GM19025 (cell line): ENCODE data around the gene MRPL55.

ENCODE experiments used
- ATAC-seq: cut with Tn5 transposase; IDR thresholded peaks from one replicate; pipeline ENCODE4 v1.9.1; 2021; ENCODE audit warnings: mild to moderate bottlenecking, low read depth, moderate library complexity; ENCODE audit not compliant: unreplicated experiment

Gene MRPL55

DNA sequence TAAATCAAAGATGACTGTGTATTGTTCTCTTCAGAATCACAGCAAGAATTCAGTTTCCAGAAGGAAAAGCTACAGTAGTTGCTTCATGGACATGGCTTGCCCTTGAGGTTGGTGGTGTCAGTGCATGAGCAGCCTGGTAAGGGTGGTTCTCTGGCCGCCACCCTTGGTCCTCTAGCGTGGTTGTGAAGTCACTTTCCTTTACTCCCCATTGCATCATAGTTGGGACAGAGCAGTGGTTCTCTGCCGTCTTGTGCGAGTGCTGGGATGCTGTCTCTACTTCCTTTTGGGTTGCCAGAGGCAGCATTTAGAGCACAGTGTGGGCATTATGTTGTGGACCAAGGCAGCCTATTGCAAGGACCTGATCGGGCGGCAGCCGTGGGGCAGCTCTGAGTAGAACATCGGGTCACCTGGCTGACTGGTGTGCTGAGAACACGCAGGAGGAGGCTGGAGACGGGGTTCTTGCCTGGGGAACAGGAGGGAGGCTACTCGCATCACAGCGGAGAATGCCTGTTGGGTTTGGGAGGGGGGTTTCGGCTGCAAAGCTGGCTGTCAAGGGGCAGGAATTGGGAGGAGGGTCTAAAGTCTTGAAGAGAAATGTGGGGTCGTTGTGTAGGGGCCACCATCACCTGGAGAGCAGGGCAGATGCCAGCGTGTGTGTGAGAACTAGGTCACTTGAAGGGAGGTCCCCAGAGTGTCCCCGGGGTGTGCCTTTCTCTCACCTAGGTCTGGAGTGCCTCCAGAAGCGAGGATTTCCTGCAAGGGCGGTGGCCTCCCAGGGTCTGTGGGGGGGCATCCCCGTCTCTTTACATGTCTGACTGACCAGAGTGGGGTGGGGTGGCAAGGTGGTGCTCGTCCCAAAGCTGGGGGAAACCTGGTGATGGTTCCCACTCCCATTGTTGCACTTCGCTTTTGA, 20.3 kb downstream of the MRPL55 start:
- ATAC-seq = no peak

DNA sequence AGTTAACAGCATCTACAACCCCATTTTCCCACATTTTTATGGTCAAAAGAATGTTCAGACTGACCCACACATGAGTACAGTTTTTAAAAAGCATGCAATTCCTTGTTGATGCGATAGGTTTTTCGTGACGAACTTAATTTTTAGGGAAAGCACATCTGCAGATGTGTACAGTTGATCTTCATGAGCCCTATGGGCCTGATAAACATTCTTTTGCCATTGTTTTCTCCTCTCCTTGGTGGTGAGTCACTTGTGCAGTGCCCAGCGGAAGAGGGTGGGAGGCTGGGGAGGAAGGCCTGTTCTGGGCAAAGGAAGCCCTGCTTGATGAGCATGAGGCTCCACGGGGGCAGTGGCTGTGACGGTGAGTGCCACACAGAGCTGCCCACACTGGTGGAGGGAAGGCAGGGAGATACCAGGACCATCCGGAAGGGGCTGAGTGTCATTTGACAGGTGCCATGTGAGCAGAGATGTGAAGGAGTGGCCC, 21.3 kb downstream of the MRPL55 start:
- no peak for ATAC-seq

DNA sequence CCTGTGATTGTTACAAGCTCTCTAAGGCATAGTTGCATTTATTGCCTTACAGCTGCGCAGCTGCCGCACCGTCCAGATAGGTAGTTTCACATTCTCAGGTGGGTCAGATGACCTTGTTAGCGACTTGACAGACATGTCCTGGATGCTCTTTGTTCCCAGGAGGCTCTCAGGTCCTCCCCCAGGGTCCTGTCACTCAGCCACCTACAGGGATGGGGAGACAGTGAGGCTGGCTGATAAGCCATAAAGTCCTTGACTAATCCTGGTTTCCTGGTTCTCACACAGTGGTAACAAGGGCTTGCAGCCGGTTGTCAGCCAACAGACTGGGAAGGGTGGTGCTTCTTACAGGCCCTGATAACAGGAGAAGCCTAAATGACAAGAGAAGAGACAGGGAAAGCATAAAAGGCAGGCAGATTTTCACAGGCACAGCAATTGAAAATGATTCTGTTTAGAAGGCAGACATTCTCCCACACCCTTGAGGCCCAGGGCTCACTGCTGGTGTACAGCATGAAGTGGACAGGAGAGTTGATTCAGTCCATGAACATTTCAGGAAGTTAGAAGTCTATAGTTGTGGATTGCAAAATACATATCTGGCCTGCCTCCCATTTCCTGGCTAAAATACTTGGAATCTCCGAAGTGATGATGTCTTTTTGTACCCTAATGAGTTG, 23.7 kb downstream of the MRPL55 start:
- ATAC-seq = no peak

- no peak for ATAC-seq
These were observed 24.3 kb downstream of the MRPL55 start for GRCh38 chr1:228084797-228085196.

DNA sequence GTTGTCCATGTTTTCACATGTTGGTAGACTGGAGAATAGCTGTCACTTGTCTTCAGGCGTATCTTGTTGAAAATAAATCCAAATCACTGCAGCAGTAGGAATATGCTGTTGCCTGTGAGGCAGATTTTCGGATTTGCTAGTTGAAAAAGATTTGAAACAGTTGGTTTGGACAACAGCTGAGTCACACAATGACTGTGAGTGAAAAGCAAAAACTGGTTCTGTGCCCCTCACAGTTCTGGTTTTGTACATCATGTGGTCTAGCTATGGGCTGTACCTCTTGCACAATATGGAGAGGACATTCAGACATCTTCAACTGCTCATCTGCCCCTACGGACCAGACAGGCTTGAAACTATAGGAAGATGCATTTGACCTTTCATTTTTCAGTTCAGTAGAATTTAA, 24.8 kb downstream of the MRPL55 start:
- no peak for ATAC-seq

GRCh38 chr1:228083871-228084278, 25.2 kb downstream of the MRPL55 start:
- ATAC-seq = no peak

- ATAC-seq = peak; percentile 11
These were observed 25.9 kb downstream of the MRPL55 start for GRCh38 chr1:228082918-228083870.

- ATAC-seq = peak; percentile 80
These were observed 26.7 kb downstream of the MRPL55 start, which contains the start of gene ARF1 for GRCh38 chr1:228082214-228082917. TSS of gene ARF1 (plus strand) at chr1:228082708. CDS start at chr1:228097115, 14,407 bp downstream.

GRCh38 chr1:228081578-228082213, 27.4 kb downstream of the MRPL55 start:
- no peak for ATAC-seq

DNA sequence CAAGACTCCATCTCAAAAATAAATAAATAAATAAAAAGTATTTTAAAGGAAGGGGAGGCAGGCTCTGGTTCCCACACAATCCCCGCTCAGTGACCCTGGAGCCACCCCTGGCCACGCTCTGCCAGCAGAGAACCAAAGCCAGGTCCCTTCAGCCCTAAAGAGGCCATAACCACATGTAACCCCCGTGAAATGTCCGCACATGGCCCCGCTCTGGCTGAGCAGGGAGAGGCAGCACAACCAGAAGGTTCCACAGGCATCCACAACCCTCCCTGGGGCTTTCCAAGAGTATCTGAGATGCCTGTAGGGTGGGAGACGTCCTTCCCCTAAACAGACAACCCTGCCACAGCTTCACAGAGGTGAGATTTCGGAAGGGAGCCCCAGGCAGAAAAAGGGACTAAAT, 28.0 kb downstream of the MRPL55 start:
- no peak for ATAC-seq

GRCh38 chr1:228079601-228080263, 29.4 kb downstream of the MRPL55 start:
- ATAC-seq = no peak

GRCh38 chr1:228079013-228079412, 30.1 kb downstream of the MRPL55 start:
- ATAC-seq = no peak

GRCh38 chr1:228077565-228078330, 31.4 kb downstream of the MRPL55 start:
- ATAC-seq = no peak

- no peak for ATAC-seq
These were observed 32.2 kb downstream of the MRPL55 start for GRCh38 chr1:228076796-228077430.

DNA sequence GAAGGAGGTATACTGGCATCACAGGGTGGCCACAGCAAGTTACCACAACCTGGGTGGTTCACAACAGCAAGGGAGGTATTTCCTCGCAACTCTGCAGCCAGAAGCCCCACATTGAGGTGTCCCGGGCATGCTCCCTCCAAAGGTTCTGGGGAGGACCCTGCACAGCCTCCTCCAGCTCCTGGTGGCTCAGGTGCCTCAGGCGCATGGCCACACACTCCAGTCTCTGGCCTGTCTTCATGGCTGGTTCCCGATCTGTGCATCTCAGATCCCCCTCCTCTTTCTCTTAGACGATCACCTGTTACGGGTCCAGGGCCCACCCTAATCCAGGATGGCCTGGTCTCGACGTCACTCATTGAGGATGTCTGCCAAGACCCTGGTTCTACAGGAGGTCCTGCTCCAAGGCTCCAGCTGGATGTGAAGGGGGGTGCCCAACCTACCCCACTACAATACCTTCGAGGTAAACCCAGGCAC, 33.3 kb downstream of the MRPL55 start:
- ATAC-seq = no peak

DNA sequence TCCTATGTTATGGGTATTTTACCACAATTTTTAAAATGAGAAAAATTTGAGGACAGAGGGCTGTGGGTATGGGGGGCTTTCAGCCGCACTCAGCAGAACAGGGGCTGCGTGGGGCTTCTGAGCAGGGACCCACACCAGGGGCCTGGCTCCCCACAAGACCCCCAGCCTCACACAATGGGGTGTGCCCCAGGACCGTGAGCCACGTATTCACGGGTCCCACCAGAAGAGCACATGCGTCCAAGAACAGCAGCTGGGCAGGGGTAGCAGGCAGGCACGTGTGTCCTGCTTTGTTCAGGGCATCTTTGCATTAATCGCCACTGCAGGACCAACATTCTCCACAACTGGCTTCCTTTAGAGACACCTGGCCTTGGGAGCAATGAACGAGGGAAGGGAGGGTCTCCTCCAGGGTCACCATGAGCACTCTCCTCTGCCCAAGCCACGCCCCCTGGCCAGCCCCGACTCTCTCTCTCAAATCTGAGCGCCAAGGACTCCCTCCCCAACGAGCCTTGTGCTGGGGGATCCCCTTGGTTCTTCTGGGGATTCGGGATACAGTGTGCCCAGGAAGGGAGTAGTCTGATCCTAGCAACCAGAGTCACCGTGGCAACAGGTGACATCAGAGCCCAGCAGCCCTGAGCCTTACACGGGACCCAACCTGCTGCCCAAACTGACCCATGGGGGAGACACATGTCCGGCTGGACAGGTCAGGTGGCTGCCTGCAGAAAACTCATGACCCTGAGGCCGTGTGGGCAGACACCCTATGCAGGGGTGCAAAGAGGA, 34.0 kb downstream of the MRPL55 start:
- no peak for ATAC-seq
